ENCODE results near the gene WDR64. TPM values are rescaled to one million over a fixed set of nuclear protein-coding genes. Genes with fewer than 3 reads are reported as not detected.

Gene WDR64
- total and polyA plus RNA-seq, 4 experiments from 2014 or later, result 0.16 TPM; not detected in 3

- no peak for DNase-seq
- Mint-ChIP-seq H3K9me3 (peaks cover 0 to 1% (median 0%) of the 10 kb centered on the region in 8 donors), H3K27me3 (peaks cover 7 to 12% of the 10 kb centered on the region in 2 donors), H3K36me3 (no peaks in the 10 kb centered on the region), H3K4me1 (peaks cover 0 to 12% (median 2%) of the 10 kb centered on the region in 4 donors), H3K27ac (no peak overlapping the region), H3K4me3 (no peak overlapping the region)
- no peak overlapping the region for H3K27ac ChIP-seq (ENCODE audit: low read depth, low read length)
- H3K4me3 ChIP-seq (ENCODE audit: low read length in 2 of 2), result no peak overlapping the region
- no peaks in the 10 kb centered on the region for H3K27me3 ChIP-seq (ENCODE audit: insufficient read depth, low read length)
- intact Hi-C loops (cut with micrococcal nuclease), result no loop called here
- CTCF ChIA-PET (ENCODE audit: partially characterized antibody), result no interaction called here
- H3K36me3 ChIP-seq (ENCODE audit: insufficient read depth, low read length), result no peaks in the 10 kb centered on the region
- no peaks in the 10 kb centered on the region for H3K9me3 ChIP-seq (ENCODE audit: control insufficient read depth in 1 of 2, low read length in 2 of 2)
- H3K4me1 ChIP-seq (ENCODE audit: insufficient read depth, low read length), result no peaks in the 10 kb centered on the region
- POLR2A ChIA-PET (ENCODE audit: partially characterized antibody), result no interaction called here
Observed at GRCh38 chr1:241713316-241713715, 61.2 kb downstream of the WDR64 start.

- Mint-ChIP-seq H3K9me3 (peaks cover 0 to 1% (median 0%) of the 10 kb centered on the region in 8 donors), H3K4me3 (no peak overlapping the region), H3K4me1 (peaks cover 0 to 12% (median 2%) of the 10 kb centered on the region in 4 donors), H3K27me3 (peaks cover 7 to 12% of the 10 kb centered on the region in 2 donors), H3K36me3 (no peaks in the 10 kb centered on the region), H3K27ac (no peak overlapping the region)
- H3K27me3 ChIP-seq (ENCODE audit: insufficient read depth, low read length), result no peaks in the 10 kb centered on the region
- no peak for DNase-seq
- H3K36me3 ChIP-seq (ENCODE audit: insufficient read depth, low read length), result no peaks in the 10 kb centered on the region
- POLR2A ChIA-PET (ENCODE audit: partially characterized antibody), result no interaction called here
- intact Hi-C loops (cut with micrococcal nuclease), result no loop called here
- CTCF ChIA-PET (ENCODE audit: partially characterized antibody), result no interaction called here
- H3K27ac ChIP-seq (ENCODE audit: low read depth, low read length), result no peak overlapping the region
- H3K4me1 ChIP-seq (ENCODE audit: insufficient read depth, low read length), result no peaks in the 10 kb centered on the region
- H3K4me3 ChIP-seq (ENCODE audit: low read length in 2 of 2), result no peak overlapping the region
- no peaks in the 10 kb centered on the region for H3K9me3 ChIP-seq (ENCODE audit: control insufficient read depth in 1 of 2, low read length in 2 of 2)
Observed at GRCh38 chr1:241714321-241715218, 62.5 kb downstream of the WDR64 start.

GRCh38 chr1:241715435-241715834, 63.4 kb downstream of the WDR64 start:
- ChIA-PET CTCF (ENCODE audit: partially characterized antibody) (no interaction called here), POLR2A (ENCODE audit: partially characterized antibody) (no interaction called here)

GRCh38 chr1:241715956-241716355, 63.9 kb downstream of the WDR64 start:
- Histone ChIP-seq H3K9me3 (ENCODE audit: control insufficient read depth in 1 of 2, low read length in 2 of 2) (no peaks in the 10 kb centered on the region), H3K4me1 (ENCODE audit: insufficient read depth, low read length) (no peaks in the 10 kb centered on the region), H3K36me3 (ENCODE audit: insufficient read depth, low read length) (no peaks in the 10 kb centered on the region), H3K4me3 (ENCODE audit: low read length in 2 of 2) (no peak overlapping the region), H3K27ac (ENCODE audit: low read depth, low read length) (no peak overlapping the region), H3K27me3 (ENCODE audit: insufficient read depth, low read length) (no peaks in the 10 kb centered on the region)
- DNase-seq, result no peak
- peaks cover 0 to 12% (median 1%) of the 10 kb centered on the region in 4 donors for H3K4me1 Mint-ChIP-seq
- ChIA-PET POLR2A (ENCODE audit: partially characterized antibody) (no interaction called here), CTCF (ENCODE audit: partially characterized antibody) (no interaction called here)
- H3K27ac Mint-ChIP-seq, result no peak overlapping the region
- intact Hi-C loops (cut with micrococcal nuclease), result no loop called here
- H3K4me3 Mint-ChIP-seq, result no peak overlapping the region
- H3K27me3 Mint-ChIP-seq, result peaks cover 7 to 14% of the 10 kb centered on the region in 2 donors
- no peaks in the 10 kb centered on the region for H3K36me3 Mint-ChIP-seq
- peaks cover 0 to 2% (median 0%) of the 10 kb centered on the region in 8 donors for H3K9me3 Mint-ChIP-seq

More at GRCh38 chr1:241715435-241715834, 63.4 kb downstream of the WDR64 start:
- Histone ChIP-seq H3K27ac (ENCODE audit: low read depth, low read length) (no peak overlapping the region), H3K36me3 (ENCODE audit: insufficient read depth, low read length) (no peaks in the 10 kb centered on the region), H3K27me3 (ENCODE audit: insufficient read depth, low read length) (no peaks in the 10 kb centered on the region), H3K4me3 (ENCODE audit: low read length in 2 of 2) (no peak overlapping the region), H3K4me1 (ENCODE audit: insufficient read depth, low read length) (no peaks in the 10 kb centered on the region), H3K9me3 (ENCODE audit: control insufficient read depth in 1 of 2, low read length in 2 of 2) (no peaks in the 10 kb centered on the region)
- H3K4me3 Mint-ChIP-seq, result no peak overlapping the region
- DNase-seq, result no peak
- H3K9me3 Mint-ChIP-seq, result peaks cover 0 to 1% (median 0%) of the 10 kb centered on the region in 8 donors
- H3K27me3 Mint-ChIP-seq, result peaks cover 7 to 18% of the 10 kb centered on the region in 2 donors
- intact Hi-C loops (cut with micrococcal nuclease), result no loop called here
- H3K27ac Mint-ChIP-seq, result no peak overlapping the region
- no peaks in the 10 kb centered on the region for H3K36me3 Mint-ChIP-seq
- peaks cover 0 to 12% (median 1%) of the 10 kb centered on the region in 4 donors for H3K4me1 Mint-ChIP-seq

- Mint-ChIP-seq H3K9me3 (peaks cover 0 to 3% (median 0%) of the 10 kb centered on the region in 8 donors), H3K4me3 (no peak overlapping the region), H3K36me3 (no peaks in the 10 kb centered on the region), H3K27me3 (peaks cover 7 to 13% of the 10 kb centered on the region in 2 donors), H3K27ac (no peak overlapping the region), H3K4me1 (peaks cover 0 to 12% (median 1%) of the 10 kb centered on the region in 4 donors)
- Histone ChIP-seq H3K27ac (ENCODE audit: low read depth, low read length) (no peak overlapping the region), H3K27me3 (ENCODE audit: insufficient read depth, low read length) (no peaks in the 10 kb centered on the region), H3K9me3 (ENCODE audit: control insufficient read depth in 1 of 2, low read length in 2 of 2) (no peaks in the 10 kb centered on the region), H3K36me3 (ENCODE audit: insufficient read depth, low read length) (no peaks in the 10 kb centered on the region), H3K4me3 (ENCODE audit: low read length in 2 of 2) (no peak overlapping the region), H3K4me1 (ENCODE audit: insufficient read depth, low read length) (no peaks in the 10 kb centered on the region)
- DNase-seq, result no peak
- intact Hi-C loops (cut with micrococcal nuclease), result no loop called here
- CTCF ChIA-PET (ENCODE audit: partially characterized antibody), result no interaction called here
- POLR2A ChIA-PET (ENCODE audit: partially characterized antibody), result no interaction called here
Observed at GRCh38 chr1:241716915-241717656, 65.0 kb downstream of the WDR64 start.

- POLR2A ChIA-PET (ENCODE audit: partially characterized antibody), result no interaction called here
- H3K36me3 ChIP-seq (ENCODE audit: insufficient read depth, low read length), result no peaks in the 10 kb centered on the region
- no peaks in the 10 kb centered on the region for H3K36me3 Mint-ChIP-seq
- peaks cover 0 to 12% (median 1%) of the 10 kb centered on the region in 4 donors for H3K4me1 Mint-ChIP-seq
- H3K9me3 Mint-ChIP-seq, result peaks cover 0 to 3% (median 0%) of the 10 kb centered on the region in 8 donors
- H3K27ac ChIP-seq (ENCODE audit: low read depth, low read length), result no peak overlapping the region
- H3K27me3 ChIP-seq (ENCODE audit: insufficient read depth, low read length), result no peaks in the 10 kb centered on the region
- DNase-seq, result no peak
- H3K27me3 Mint-ChIP-seq, result peaks cover 7 to 13% of the 10 kb centered on the region in 2 donors
- no peak overlapping the region for H3K4me3 ChIP-seq (ENCODE audit: low read length in 2 of 2)
- no peaks in the 10 kb centered on the region for H3K4me1 ChIP-seq (ENCODE audit: insufficient read depth, low read length)
- intact Hi-C loops (cut with micrococcal nuclease), result no loop called here
- CTCF ChIA-PET (ENCODE audit: partially characterized antibody), result no interaction called here
- no peaks in the 10 kb centered on the region for H3K9me3 ChIP-seq (ENCODE audit: control insufficient read depth in 1 of 2, low read length in 2 of 2)
- no peak overlapping the region for H3K4me3 Mint-ChIP-seq
- no peak overlapping the region for H3K27ac Mint-ChIP-seq
Observed at GRCh38 chr1:241717975-241718374, 65.9 kb downstream of the WDR64 start.

GRCh38 chr1:241721011-241721410, 68.9 kb downstream of the WDR64 start:
- DNase-seq, result no peak
- peaks cover 0 to 3% (median 0%) of the 10 kb centered on the region in 8 donors for H3K9me3 Mint-ChIP-seq
- no peak overlapping the region for H3K27ac ChIP-seq (ENCODE audit: low read depth, low read length)
- intact Hi-C loops (cut with micrococcal nuclease), result no loop called here
- no peak overlapping the region for H3K4me3 Mint-ChIP-seq
- H3K27me3 Mint-ChIP-seq, result peaks cover 5 to 13% of the 10 kb centered on the region in 2 donors
- no peak overlapping the region for H3K27ac Mint-ChIP-seq
- H3K27me3 ChIP-seq (ENCODE audit: insufficient read depth, low read length), result no peaks in the 10 kb centered on the region
- peaks cover 0 to 12% (median 1%) of the 10 kb centered on the region in 4 donors for H3K4me1 Mint-ChIP-seq
- ChIA-PET POLR2A (ENCODE audit: partially characterized antibody) (no interaction called here), CTCF (ENCODE audit: partially characterized antibody) (no interaction called here)
- H3K4me3 ChIP-seq (ENCODE audit: low read length in 2 of 2), result no peak overlapping the region
- H3K4me1 ChIP-seq (ENCODE audit: insufficient read depth, low read length), result no peaks in the 10 kb centered on the region
- no peaks in the 10 kb centered on the region for H3K36me3 Mint-ChIP-seq
- no peaks in the 10 kb centered on the region for H3K9me3 ChIP-seq (ENCODE audit: control insufficient read depth in 1 of 2, low read length in 2 of 2)
- H3K36me3 ChIP-seq (ENCODE audit: insufficient read depth, low read length), result no peaks in the 10 kb centered on the region

Data from CD4-positive, alpha-beta memory T cell (primary cell).